Globus pallidus (tissue), 1 donor: ENCODE measurements around the gene PLXDC1.
"Not testable (repeated sequence)": the region's sequence is repeated elsewhere in the genome, so short reads cannot be mapped to it uniquely, and the experiment has no call there.

Experiments used
- DNase-seq: peaks from one replicate; pipeline ENCODE4 v3.0.0-alpha.2; 2015; ENCODE audit warnings: low spot score

PLXDC1 gene

DNA sequence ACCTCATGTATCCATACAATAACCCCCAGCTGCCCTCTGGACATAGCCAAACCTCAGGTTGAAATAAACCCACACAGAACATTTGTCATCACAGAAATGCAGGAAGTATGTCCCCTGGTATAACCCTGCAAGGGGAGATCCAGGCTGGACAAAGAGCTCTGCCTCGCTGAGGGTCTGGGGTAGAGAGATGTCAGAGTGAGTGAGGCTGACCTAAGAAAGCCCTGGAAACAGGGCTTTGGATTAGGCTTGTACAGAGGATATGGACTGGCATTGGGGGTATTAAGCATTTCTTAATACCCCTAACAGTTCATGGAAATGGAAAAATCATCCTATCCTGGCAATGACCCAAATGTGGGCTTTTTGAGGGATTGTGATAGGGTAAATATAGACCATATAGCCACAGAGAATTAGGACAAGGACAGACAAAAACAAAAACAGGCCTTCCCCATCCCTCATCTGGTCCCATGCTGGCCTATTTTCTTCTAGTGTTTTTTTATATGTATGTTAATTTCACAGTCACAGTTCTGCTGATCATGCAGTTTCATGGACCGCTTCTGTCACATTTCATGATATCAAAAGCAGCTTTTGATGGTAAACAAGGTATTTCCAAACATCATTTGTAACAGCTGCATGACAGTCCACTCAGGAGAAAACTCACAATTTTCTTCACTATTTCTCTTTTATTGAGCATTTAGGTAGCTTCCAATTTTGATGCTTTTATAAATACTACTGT is 26.1 kb downstream of the PLXDC1 start:
- DNase-seq, result no peak

DNA sequence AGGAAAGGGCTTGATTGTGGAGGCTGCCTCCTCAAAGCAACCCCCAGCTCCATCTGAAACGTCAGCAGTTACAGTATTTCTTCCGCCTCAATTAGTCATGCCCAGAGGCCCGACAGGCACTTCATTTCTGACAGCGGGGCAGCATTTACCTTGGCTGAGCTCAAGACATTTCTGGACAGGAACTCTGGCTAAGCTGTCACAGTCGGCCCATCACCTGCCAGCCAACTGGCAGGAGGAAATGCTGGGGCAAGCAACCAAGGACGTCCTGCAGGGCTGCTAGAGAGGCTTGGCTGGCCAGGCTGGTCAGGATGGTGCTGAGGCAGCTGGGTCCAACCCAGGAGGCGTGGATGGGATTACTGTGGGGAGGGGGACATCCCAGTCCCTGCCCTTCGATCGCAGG is 27.8 kb downstream of the PLXDC1 start:
- no peak for DNase-seq

GRCh38 chr17:39122991-39123390 is 28.4 kb downstream of the PLXDC1 start:
- peak; percentile 27 for DNase-seq

DNA sequence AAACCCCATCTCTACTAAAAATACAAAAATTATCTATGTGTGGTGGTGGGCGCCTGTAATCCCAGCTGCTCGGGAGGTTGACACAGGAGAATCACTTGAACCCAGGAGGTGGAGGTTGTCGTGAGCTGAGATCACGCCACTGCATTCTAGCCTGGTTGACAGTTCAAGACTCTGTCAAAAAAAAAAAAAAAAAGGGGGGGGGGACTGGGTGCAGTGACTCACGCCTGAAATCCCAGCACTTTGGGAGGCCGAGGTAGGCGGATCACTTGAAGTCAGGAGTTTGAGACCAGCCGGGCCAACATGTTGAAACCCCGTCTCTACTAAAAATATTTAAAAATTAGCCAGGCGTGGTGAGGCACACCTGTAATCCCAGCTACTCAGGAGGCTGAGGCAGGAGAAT is 29.5 kb downstream of the PLXDC1 start:
- DNase-seq, result not testable (repeated sequence)

DNA sequence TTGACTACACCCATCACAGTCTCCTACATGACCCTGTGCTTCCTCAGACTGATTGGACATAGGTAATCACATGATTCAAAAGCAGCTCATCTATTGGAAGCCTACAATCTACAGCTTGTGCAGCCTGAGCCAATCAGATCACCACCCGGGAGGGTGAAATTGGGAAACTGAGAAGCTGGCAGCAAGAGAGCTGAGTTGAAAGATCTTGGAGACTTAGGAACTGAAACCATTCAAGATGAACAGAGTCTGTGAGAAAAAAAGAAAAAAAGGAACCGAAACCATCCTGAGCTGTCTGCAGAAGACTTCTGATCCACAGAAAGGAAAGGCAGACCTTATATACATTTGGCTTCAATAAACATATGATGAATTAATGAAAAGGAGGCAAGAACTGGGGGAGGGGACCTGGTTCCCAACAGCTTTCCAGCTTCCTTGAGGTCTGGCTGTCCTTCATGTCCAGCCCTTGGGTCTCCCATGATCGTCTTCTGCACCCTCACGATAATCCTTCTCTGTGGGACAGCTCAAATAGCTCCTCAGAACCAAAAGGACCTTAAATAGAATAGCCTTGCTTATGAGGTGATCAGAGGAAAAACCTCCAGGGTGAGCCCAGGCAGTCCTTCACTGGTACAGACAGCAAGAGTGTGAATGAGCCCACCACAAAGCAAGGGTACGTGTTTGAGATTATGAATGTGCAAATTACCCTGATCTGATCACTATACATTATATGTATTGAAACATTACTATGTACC is 32.6 kb downstream of the PLXDC1 start:
- DNase-seq, result peak; percentile 64

DNA sequence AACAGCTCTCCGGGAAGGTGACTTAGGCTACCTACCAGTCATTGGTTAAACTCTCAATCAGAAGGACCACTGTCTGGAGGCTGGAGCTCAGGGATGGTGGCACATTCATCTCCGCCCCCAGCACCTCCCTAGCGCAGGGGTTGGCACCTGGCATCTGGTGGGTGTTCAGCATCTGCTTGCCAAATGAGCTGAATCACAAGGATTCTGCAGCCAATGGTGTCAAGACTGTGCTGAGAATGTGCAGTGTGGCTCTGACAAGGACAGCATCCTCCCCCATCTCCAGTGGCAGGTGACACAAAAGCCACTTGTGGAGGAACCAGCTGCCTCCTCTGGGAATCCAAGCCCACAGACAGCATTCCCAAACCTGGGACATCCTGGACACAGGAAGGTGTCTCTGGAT is 35.2 kb downstream of the PLXDC1 start:
- DNase-seq, result no peak

DNA sequence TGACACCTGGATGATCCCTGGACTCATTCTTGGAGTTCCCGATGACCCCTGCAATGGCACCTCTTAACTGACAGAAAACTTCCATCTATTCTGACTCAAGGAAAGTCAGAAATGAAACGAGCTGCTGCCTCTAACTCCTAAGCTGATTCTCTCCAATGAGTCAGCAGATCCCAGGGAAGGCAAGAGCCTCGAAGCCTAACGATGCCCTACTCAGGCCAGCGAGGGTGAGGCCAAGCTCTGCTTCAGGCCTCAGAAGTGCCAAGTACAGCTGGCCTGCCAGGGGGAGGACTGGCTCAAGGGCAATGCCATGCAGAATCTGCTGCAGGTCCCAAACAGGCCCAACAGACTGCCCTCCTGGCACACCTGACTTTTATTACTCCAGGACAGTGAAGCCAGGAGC is 36.3 kb downstream of the PLXDC1 start:
- DNase-seq, result no peak

DNA sequence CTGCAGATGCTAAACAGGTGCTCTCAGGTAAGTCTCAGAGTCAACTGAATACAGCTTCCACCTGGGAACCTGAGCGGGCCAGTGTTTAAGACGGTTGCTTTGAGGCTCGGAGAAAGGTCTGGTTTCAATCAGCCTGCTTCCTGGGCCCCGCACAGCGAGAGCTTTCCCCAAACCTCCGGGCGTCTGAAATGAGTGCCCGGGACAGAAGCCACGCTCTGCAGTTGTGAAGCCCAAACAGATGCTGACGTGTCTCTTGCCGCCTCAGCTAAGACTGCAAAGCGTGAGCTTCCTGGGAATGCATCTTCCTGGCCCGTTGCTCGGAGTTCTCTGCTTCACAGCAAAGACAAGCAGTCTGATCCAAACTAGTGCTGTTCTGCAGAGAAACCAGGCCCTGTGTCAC is 36.7 kb downstream of the PLXDC1 start:
- no peak for DNase-seq

- DNase-seq, result no peak
Measured at GRCh38 chr17:39113871-39114270, 37.6 kb downstream of the PLXDC1 start.

DNA sequence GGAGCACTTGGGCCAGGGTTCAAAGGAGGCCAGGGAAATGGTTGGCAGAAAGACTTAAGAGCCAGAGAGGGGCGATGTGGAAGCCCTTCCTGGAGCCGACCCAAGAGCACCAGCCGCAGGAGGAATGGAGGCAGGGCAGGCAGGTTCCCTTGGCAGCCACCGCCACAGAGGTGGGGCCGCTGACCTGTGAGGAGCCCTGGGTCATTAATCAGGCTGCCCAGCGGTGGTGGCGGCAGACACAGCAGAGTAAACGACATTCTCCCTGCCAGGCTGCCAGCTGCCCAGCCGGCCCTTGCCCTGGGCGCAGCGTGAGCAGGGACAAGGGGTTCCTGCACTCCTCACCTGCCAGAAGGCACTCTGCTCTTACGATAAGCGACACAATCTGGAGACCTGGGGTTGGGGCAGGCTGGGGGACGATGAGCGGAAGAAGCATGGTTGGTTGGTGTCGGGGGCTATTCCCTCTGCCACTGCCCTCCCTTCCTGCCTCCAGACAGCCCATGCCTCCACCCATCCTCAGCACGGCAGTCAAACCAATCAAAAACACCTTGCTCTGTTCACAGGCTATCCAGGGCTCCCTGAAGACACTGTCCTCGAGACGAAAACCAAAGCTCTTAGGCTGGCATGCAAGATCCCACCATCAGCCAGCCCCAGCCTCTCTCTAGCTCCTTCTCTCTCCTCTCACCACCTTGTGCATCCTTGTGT is 40.9 kb downstream of the PLXDC1 start:
- DNase-seq, result no peak

DNA sequence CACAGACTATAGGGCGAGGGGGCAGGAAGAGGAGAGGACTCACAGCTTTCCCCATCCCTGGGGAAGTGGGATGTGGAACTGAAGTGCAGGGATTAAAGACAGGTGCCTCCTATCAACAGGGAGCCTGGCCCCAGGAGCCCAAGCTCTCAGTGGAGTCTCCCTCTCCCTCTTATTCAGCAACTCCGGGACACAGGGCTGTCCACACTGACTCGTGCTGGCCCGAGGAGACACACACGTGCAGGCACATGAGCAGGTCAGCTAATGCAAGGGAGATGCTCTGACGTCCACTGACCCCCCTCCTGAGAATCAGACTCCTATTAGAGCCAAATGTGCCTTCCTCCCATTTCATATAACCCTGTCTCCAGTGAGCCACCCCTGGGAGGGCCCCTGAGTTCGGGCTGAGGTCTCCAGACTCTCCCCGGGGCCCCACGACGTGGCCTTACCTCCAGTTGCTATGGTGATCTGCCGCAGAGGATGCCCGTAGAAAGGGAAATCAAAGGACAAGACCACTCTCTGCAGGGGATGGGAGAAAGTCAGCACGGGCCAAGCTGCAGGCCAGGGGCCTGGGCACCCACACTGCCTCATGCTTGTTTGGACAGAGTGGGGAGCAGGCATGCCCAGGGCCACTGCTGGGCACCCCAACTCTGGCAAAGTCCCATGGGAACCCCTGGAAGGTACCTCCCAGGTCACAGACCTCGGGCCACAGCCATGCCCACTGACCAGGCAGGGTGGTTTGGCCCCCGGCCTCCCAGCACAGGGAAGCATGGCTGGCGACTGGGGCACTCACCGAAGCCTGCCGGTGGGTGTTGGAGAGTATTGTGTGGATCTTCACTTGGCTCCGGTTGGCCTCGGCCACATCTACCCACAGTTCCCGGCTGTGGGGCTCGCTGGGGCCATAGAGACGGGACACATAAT is 42.7 kb downstream of the PLXDC1 start:
- no peak for DNase-seq

DNA sequence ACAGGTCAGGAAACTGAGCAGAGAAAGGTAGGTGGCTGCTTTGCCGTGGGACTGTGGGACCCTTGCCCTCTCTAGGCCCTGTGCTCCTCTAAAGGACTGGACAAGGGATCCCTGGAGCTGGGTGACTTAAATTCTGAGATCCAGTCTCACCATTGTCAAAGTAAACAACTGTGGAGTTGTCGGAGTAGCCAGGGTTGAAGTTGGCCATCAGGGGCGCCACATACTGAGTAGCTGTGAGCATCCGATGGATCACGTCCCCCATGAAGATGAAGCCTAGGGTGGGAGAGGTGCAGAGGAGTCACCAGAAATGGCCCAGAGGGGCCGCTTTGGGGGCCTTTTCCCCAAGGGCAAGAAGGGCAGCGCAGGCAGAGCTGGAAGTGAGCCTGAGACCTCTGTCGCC is 43.5 kb downstream of the PLXDC1 start:
- DNase-seq, result no peak

DNA sequence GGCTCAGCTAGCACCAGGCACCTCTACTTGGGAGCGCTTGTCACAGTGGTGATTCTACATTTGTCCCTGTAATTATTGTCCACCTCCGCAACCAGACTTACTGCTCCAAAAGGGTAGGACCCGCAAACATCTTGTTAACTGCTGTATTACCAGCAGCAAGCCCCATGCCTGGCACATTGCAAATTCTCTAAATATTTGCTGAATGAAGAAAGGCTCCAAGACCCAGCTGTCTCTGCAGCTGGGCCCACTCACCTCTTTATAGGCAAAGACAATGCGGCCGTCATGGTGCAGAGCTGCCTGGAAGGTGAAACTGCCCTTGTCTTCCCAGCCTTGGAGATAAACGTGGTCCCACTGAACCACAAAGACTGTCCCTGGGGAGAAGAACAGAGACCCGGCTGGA is 44.3 kb downstream of the PLXDC1 start:
- no peak for DNase-seq

DNA sequence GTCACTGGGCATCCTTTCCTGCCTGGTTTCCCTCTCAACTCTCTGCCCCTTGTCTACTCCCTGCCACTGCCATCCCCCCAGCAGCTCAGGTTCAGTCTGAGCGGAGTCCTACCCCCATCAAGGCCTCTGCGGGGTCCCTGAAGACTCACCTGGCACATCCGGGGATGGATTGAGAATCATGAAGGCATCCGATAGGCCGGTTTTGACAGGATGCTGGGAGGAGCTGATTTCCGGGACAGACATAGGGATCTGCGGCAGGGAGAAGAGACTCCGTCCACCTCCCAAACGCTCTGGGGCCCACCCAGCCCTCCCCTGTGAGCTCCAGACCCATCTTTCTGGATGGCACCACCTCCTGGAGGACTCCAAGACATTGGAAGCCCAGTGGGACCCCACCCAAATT is 45.7 kb downstream of the PLXDC1 start:
- DNase-seq, result no peak

DNA sequence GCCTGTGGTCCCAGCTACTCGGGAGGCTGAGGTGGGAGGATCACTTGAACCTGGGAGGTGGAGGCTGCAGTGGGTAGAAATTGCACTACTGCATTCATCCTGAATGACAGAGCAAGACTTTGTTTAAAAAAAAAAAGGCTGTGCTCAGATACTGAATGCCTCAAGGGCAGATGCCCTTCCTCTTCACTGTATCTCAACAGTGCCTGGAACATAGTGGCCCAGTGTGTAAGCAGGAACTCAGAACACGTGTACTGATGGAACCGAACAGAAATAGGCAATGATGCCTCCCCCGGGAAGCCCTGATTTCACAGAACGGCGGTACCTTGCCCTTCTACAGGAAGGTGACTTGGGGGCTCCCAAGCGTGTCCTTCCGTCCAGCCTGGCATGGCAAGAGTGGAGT is 46.8 kb downstream of the PLXDC1 start:
- DNase-seq, result no peak

DNA sequence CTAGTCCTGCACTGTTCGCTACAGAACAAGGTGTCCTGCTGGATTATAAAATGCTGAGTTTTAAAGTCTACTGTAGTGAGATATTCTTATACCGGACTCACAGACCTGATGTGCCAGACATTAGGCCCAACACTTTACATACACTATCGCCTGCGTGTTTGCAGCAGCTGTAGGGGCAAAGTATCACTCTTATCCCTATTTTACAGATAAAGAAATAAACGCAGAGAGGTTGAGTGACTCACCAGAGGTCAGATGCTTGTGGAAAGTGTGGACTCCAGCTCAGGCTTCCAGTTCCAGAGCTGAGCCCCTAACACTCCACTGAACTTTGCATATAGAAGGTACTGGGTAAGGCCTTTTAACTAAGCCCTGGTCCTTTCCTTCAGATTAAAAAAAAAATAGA is 47.4 kb downstream of the PLXDC1 start:
- no peak for DNase-seq

DNA sequence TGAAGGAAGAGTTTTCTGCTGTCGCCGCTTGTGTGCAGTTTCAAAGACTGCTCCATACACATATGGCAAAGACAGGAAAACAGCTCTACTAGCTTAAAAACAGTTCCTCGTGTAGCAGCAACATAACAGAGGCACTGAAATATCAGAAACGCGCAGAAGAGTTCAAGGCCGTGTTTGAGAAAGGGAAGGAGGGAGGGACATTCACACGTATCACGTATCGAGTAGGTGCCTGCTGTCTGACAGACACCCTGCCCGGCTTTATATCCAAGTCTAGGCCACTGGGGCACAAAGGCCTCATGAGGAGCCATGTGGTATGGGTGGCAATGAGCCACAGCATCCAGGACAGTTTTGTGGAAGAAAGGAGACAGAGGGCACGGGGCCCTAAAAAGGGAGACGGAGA is 50.3 kb downstream of the PLXDC1 start:
- DNase-seq, result no peak

- no peak for DNase-seq
Measured at GRCh38 chr17:39100530-39100929, 50.9 kb downstream of the PLXDC1 start.

- DNase-seq, result no peak
Measured at GRCh38 chr17:39099663-39100286, 51.7 kb downstream of the PLXDC1 start.

- no peak for DNase-seq
Measured at GRCh38 chr17:39098588-39098987, 52.8 kb downstream of the PLXDC1 start.

DNA sequence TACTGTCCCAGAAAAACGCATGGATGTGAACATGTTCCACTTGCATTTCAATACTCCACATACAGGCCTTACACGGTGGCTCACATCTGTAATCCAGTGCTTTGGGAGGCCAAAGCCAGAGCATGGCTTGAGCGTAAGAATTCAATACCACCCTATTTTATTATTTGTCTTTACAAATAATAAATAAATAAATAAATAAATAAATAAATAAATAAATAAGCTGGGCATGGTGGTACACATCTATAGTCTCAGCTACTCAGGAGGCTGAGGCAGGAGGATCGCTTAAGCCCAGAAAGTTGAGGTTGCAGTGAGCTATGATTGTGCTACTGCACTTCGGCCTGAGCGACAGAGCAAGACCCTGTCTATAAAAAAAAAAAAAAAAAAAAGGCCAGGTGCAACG is 53.9 kb downstream of the PLXDC1 start:
- no peak for DNase-seq

DNA sequence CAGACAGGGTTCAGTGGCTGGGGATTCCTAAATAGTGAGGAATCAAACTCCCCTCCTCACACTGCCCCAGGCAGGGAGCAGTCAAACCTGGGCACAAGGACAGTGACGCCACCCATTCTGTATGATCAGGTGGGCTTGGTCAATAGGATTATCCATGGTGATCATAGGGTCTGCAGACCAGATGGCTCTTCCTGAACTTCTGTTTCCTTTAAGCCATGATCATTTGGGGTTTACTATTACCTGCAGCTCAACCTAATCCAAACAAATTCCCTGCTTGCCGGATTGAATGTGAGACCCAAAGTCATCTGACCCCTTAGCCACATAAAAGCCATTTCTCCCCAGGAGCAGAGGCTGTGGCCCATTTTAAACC is 54.3 kb downstream of the PLXDC1 start:
- no peak for DNase-seq
